A549 (cell line): Measurements from ENCODE around the gene TMED6. TPM values are rescaled to one million over a fixed set of nuclear protein-coding genes. Genes with fewer than 3 reads are reported as not detected.

ENCODE experiments used
- ATAC-seq, 2 experiments: fragments of 200-7000 bp in 1 of 2; fragments of >200 bp in 1 of 2; cut with Nextera tagmentation in 1 of 2; cut with Tn5 transposase in 1 of 2; 3 replicates each; pipeline versions ENCODE4 v1.8.0 to v1.9.1; 2018 to 2020; ENCODE audit warnings: mild to moderate bottlenecking in 1 of 2, moderate library complexity in 1 of 2
- CTCF ChIA-PET: fragments of 300-600 bp; sonication (Branson Sonifier 250); formaldehyde crosslinking; extraction: SDS; loops from one replicate; lab custom pipeline; 2021; ENCODE audit warnings: antibody characterized with exemption, inconsistent platforms; lab: Yijun Ruan, JAX
- POLR2A ChIA-PET: fragments of 350-600 bp; formaldehyde crosslinking; extraction: SDS; loops from one replicate; lab custom pipeline; 2021; ENCODE audit warnings: antibody characterized with exemption, inconsistent platforms; lab: Yijun Ruan, JAX
- DNase-seq, 2 experiments: peaks; one replicate each; pipeline versions ENCODE4 v3.0.0 to v3.0.0-alpha.2; 2011 to 2016; ENCODE audit warnings: low read depth in 1 of 2, low spot score in 1 of 2
- FAIRE-seq: peaks from 2 replicates; lab custom pipeline; 2011; peaks lifted over from hg19 to GRCh38; lab: Jason Lieb, UNC
- H3K27ac ChIP-seq, 2 experiments: fragments of >200 bp; sonication (Bioruptor Twin); formaldehyde crosslinking; 3 replicates each; pipeline ENCODE4 v1.5.1; 2016 to 2017
- H3K4me1 ChIP-seq: fragments of >200 bp; sonication (Bioruptor Twin); formaldehyde crosslinking; 3 replicates; pipeline ENCODE4 v1.6.1; 2016
- H3K4me2 ChIP-seq: fragments of >200 bp; sonication (Bioruptor Twin); formaldehyde crosslinking; 3 replicates; pipeline ENCODE4 v1.6.1; 2016
- H3K4me3 ChIP-seq: fragments of >200 bp; sonication (Bioruptor Twin); formaldehyde crosslinking; 3 replicates; pipeline ENCODE4 v1.5.1; 2016
- H3K9me3 ChIP-seq: fragments of >200 bp; sonication (Bioruptor Twin); formaldehyde crosslinking; 3 replicates; pipeline ENCODE4 v1.6.1; 2016
- ATOH8 ChIP-seq: fragments of 250-450 bp; sonication (Bioruptor Pico); IDR thresholded peaks from 2 replicates; pipeline ENCODE4 v1.5.0; 2020; ENCODE audit warnings: low read depth, mild to moderate bottlenecking, moderate library complexity
- CBX2 ChIP-seq: fragments of 200-600 bp; sonication (generic); IDR thresholded peaks from 2 replicates; pipeline ENCODE4 v1.6.1; 2016; ENCODE audit warnings: low read depth, mild to moderate bottlenecking, borderline replicate concordance
- CEBPB ChIP-seq, 2 experiments: fragments of >200 bp in 1 of 2; sonication (Bioruptor Twin) in 1 of 2; formaldehyde crosslinking in 1 of 2; IDR thresholded peaks; 2 replicates each; pipeline ENCODE4 v1.6.1; 2012 to 2016
- ELK1 ChIP-seq: fragments of 150-350 bp; IDR thresholded peaks from 2 replicates; pipeline ENCODE4 v1.6.1; 2014; ENCODE audit warnings: low read depth, mild to moderate bottlenecking, low read length
- ESRRA ChIP-seq: fragments of 150-350 bp; IDR thresholded peaks from 2 replicates; pipeline ENCODE4 v1.6.1; 2014; ENCODE audit warnings: mild to moderate bottlenecking, low read length, borderline replicate concordance
- FOSB ChIP-seq: fragments of 250-450 bp; sonication (Bioruptor Pico); IDR thresholded peaks from 2 replicates; pipeline ENCODE4 v1.5.0; 2020; ENCODE audit warnings: mild to moderate bottlenecking, moderate library complexity
- FOSL2 ChIP-seq, 2 experiments: fragments of 450-650 bp in 1 of 2; fragments of >200 bp in 1 of 2; sonication (Bioruptor Twin) in 1 of 2; formaldehyde crosslinking; IDR thresholded peaks; 2 replicates each; pipeline versions ENCODE4 v1.5.0 to v1.6.1; 2016 to 2020; ENCODE audit warnings: mild to moderate bottlenecking in 1 of 2, moderate library complexity in 1 of 2
- HDAC2 ChIP-seq: fragments of 200-600 bp; sonication (generic); IDR thresholded peaks from 2 replicates; pipeline ENCODE4 v1.6.1; 2016
- HEYL ChIP-seq: fragments of 250-450 bp; sonication (Bioruptor Pico); IDR thresholded peaks from 2 replicates; pipeline ENCODE4 v1.8.0; 2021; ENCODE audit warnings: mild to moderate bottlenecking, moderate library complexity
- HOXB5 ChIP-seq: fragments of 250-450 bp; sonication (Bioruptor Pico); IDR thresholded peaks from 2 replicates; pipeline ENCODE4 v1.5.0; 2020; ENCODE audit warnings: mild to moderate bottlenecking, moderate library complexity
- JUNB ChIP-seq: fragments of >200 bp; sonication (Bioruptor Twin); formaldehyde crosslinking; IDR thresholded peaks from 2 replicates; pipeline ENCODE4 v1.6.1; 2016
- NFE2L2 ChIP-seq: fragments of 150-350 bp; conservative IDR thresholded peaks from 2 replicates; pipeline ENCODE4 v1.6.1; 2014; ENCODE audit warnings: low read length
- NR3C1 ChIP-seq: fragments of >200 bp; sonication (Bioruptor Twin); formaldehyde crosslinking; IDR thresholded peaks from 3 replicates; pipeline ENCODE4 v1.6.1; 2017
- PBX3 ChIP-seq: IDR thresholded peaks from 2 replicates; pipeline ENCODE4 v1.6.1; 2012
- PHF8 ChIP-seq: fragments of 200-600 bp; sonication (generic); IDR thresholded peaks from 2 replicates; pipeline ENCODE4 v1.6.1; 2016; ENCODE audit warnings: low read depth, mild to moderate bottlenecking, antibody characterized with exemption, moderate library complexity, borderline replicate concordance
- REST ChIP-seq: fragments of 200-600 bp; sonication (generic); IDR thresholded peaks from 2 replicates; pipeline ENCODE4 v1.6.1; 2016; ENCODE audit warnings: antibody characterized with exemption, mild to moderate bottlenecking, moderate library complexity
- SREBF2 ChIP-seq: fragments of 450-650 bp; IDR thresholded peaks from 2 replicates; pipeline ENCODE4 v1.6.1; 2014; ENCODE audit warnings: mild to moderate bottlenecking, moderate library complexity
- ZC3H11A ChIP-seq: fragments of 450-650 bp; IDR thresholded peaks from 2 replicates; pipeline ENCODE4 v1.6.1; 2014; ENCODE audit warnings: antibody characterized with exemption, mild to moderate bottlenecking
- WGBS: methylation state at CpG from one replicate; pipeline ENCODE4 v1.1.6; 2017; ENCODE audit errors: missing lambda C conversion rate; 5-methylcytosine and 5-hydroxymethylcytosine counted together
- polyA plus RNA-seq, 4 experiments: library from polyadenylated mRNA; depleted of rRNA in 3 of 4; stranded (reverse); fragments of >200 nt; fragmentation: RNase III in 1 of 4; extraction: RNeasy Plus Mini Kit Qiagen cat#74134 plus additional on column Dnase treatment in 1 of 4; gene quantifications; 2 replicates in 3 of 4; 3 replicates in 1 of 4; pipeline ENCODE4 v1.2.3, GENCODE V29; 2011 to 2017

Gene TMED6
- polyA plus RNA-seq, 2 of the 4 experiments (the other 2 are of a cell fraction): 0.19 TPM; not detected in 1

GRCh38 chr16:69366431-69366830, 14.8 kb upstream of the TMED6 start:
- H3K9me3 ChIP-seq: no peaks in the 10 kb centered on the region
- no peak overlapping the region for H3K4me3 ChIP-seq
- no peak for TF ChIP-seq NFE2L2
- TF ChIP-seq ELK1: no peak
- no peak for TF ChIP-seq HEYL (CRISPR knock-in tag)
- H3K27ac ChIP-seq: no peak overlapping the region
- DNase-seq (no peak), ATAC-seq (no peak), FAIRE-seq (no peak)
- no peak overlapping the region for H3K4me2 ChIP-seq
- ChIA-PET CTCF (interaction anchor here (0.8 to 1.4 kb wide), 3 partner anchors 11 to 13 kb away, joined by 3 to 4 read pairs (median 3); no protein-coding TSS in a partner anchor), POLR2A (no interaction called here)
- no peaks in the 10 kb centered on the region for H3K4me1 ChIP-seq
- WGBS: 94% methylated on average over 7 of the region's 7 CpGs

- no peaks in the 10 kb centered on the region for H3K4me1 ChIP-seq
- ATAC-seq (no peak), DNase-seq (no peak), FAIRE-seq (no peak)
- ChIA-PET POLR2A (no interaction called here), CTCF (interaction anchor here (1.4 kb wide), 1 partner anchor 12 kb away, joined by 3 read pairs; no protein-coding TSS in a partner anchor)
- no peak overlapping the region for H3K4me2 ChIP-seq
- TF ChIP-seq SREBF2 (no peak), ESRRA (no peak), HEYL (CRISPR knock-in tag) (no peak), ATOH8 (CRISPR knock-in tag) (no peak), HOXB5 (no peak), JUNB (no peak), NR3C1 (no peak), ELK1 (no peak), HDAC2 (no peak), FOSB (CRISPR knock-in tag) (no peak), FOSL2 (IDR thresholded peaks at IDR 0.05) (no peak), FOSL2 (CRISPR knock-in tag; IDR thresholded peaks at IDR 0.05) (no peak), REST (no peak), PBX3 (no peak), CEBPB (IDR thresholded peaks at IDR 0.05) (no peak)
- WGBS: 89% methylated on average over 2 of the region's 2 CpGs
- H3K4me3 ChIP-seq: no peak overlapping the region
- no peaks in the 10 kb centered on the region for H3K9me3 ChIP-seq
- H3K27ac ChIP-seq: no peak overlapping the region
These were observed 14.3 kb upstream of the TMED6 start for GRCh38 chr16:69365901-69366300.

GRCh38 chr16:69364088-69364487, 12.5 kb upstream of the TMED6 start:
- no peak for FAIRE-seq
- ATAC-seq: no peak
- Histone ChIP-seq H3K4me3 (no peak overlapping the region), H3K9me3 (no peaks in the 10 kb centered on the region), H3K4me1 (no peaks in the 10 kb centered on the region), H3K27ac (no peak overlapping the region), H3K4me2 (no peak overlapping the region)
- 95% methylated on average over 2 of the region's 2 CpGs for WGBS
- ChIA-PET POLR2A (no interaction called here), CTCF (no interaction called here)
- TF ChIP-seq ZC3H11A (no peak), CBX2 (no peak), PHF8 (no peak)
- no peak for DNase-seq
